ENCODE results near the gene ZBTB48. TPM values are rescaled to one million over a fixed set of nuclear protein-coding genes. Genes with fewer than 3 reads are reported as not detected.
A peak's percentile ranks its signal among the peaks of the same experiment; 100 is the strongest.
"Not testable (repeated sequence)": the region's sequence is repeated elsewhere in the genome, so short reads cannot be mapped to it uniquely, and the experiment has no call there.

ZBTB48 gene
- total and polyA plus RNA-seq, 7 donors, result 3.7 to 16.6 (median 11.8) TPM

DNA sequence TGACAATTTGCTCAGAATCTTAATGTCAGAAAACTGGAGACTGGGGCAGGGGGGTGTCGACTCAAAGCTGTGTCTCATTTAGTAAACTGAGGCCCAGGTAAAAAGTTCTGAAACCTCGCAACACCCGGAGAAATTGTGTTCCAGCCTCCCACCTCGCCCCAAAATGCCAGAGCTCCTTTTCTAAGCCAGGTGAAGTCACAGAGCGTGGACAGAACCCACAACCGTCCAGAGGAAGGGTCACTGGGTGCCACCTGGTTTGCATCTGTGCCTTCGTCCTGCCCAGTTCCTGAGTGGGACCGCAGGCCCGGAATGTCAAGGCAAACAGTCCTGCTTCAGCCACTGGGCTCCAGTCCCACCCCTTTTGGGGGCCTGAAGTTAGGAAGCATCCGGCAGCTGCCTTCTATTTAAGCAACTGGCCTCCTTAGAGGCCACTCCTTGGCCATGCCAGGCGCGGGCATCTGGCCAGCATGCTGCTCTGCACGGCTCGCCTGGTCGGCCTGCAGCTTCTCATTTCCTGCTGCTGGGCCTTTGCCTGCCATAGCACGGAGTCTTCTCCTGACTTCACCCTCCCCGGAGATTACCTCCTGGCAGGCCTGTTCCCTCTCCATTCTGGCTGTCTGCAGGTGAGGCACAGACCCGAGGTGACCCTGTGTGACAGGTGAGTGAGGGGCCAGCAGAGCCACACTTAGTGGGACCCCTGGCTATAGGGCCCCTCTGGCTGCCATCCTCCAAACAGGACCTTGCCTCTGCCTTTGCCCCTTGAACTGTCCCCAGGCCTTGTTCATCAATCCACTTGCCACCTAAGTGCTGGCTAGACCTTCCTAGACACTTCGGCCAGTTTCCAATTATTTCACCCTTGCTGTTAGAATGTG lies 24.7 kb upstream of the ZBTB48 start, which contains the start of gene TAS1R1:
TSS of gene TAS1R1 (plus strand) at position 401 of the 872 bp plus-strand sequence. CDS start at position 468, 67 bp downstream.
- H3K36me3 ChIP-seq (ENCODE audit: insufficient read depth in 1 of 2, low read depth in 1 of 2), result peaks cover 0 to 14% of the 10 kb centered on the region in 2 donors
- intact Hi-C loops (cut with DNase I), result loop anchor here (5.0 kb wide), 2 partner anchors 82 to 92 kb away; no protein-coding TSS in a partner anchor
- DNase-seq, result peak; percentile 39 to 76
- H3K4me3 ChIP-seq, result peak within 1 kb of the TSS; percentile 99
- 26 to 41% (median 33%) methylated on average over 19 of the region's 19 CpGs for WGBS, 3 donors
- peak within 1 kb of the TSS; percentile 91 for H3K27ac ChIP-seq
- peak; percentile 36 to 72 (median 67) for ATAC-seq
- H3K4me1 ChIP-seq, result peaks cover 20% of the 10 kb centered on the region
- H3K9me3 ChIP-seq, result no peaks in the 10 kb centered on the region
- no peaks in the 10 kb centered on the region for H3K27me3 ChIP-seq (ENCODE audit: insufficient read depth in 3 of 3, low read length in 2 of 3)
- TF ChIP-seq, protein P1, sequence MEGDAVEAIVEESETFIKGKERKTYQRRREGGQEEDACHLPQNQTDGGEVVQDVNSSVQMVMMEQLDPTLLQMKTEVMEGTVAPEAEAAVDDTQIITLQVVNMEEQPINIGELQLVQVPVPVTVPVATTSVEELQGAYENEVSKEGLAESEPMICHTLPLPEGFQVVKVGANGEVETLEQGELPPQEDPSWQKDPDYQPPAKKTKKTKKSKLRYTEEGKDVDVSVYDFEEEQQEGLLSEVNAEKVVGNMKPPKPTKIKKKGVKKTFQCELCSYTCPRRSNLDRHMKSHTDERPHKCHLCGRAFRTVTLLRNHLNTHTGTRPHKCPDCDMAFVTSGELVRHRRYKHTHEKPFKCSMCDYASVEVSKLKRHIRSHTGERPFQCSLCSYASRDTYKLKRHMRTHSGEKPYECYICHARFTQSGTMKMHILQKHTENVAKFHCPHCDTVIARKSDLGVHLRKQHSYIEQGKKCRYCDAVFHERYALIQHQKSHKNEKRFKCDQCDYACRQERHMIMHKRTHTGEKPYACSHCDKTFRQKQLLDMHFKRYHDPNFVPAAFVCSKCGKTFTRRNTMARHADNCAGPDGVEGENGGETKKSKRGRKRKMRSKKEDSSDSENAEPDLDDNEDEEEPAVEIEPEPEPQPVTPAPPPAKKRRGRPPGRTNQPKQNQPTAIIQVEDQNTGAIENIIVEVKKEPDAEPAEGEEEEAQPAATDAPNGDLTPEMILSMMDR (IDR thresholded peaks at IDR 0.05), result no peak

DNA sequence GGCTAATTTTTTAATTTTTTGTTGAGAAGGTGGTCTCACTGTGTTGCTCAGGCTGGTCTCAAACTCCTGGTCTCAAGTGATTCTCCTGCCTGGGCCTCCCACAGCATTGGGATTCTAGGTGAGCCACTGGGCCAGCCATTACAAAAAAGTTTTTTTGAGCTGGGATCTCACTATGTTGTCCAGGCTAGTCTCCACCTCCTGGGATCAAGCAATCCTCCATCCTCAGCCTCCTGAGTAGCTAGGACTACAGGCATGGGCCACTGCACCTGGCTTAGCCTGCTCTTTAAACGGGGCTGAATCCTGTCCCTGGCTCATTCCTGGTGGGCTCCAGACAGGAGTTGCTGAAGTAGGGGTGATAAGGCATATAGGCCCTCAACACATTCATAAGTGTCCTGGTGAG lies 22.2 kb upstream of the ZBTB48 start:
- 67 to 78% (median 75%) methylated on average over 1 of the region's 1 CpG for WGBS, 3 donors
- ATAC-seq (no peak), DNase-seq (no peak)
- Histone ChIP-seq H3K4me3 (no peak overlapping the region), H3K27ac (no peak overlapping the region), H3K4me1 (peaks cover 20% of the 10 kb centered on the region), H3K27me3 (ENCODE audit: insufficient read depth in 3 of 3, low read length in 2 of 3) (no peaks in the 10 kb centered on the region), H3K9me3 (no peaks in the 10 kb centered on the region), H3K36me3 (ENCODE audit: insufficient read depth in 1 of 2, low read depth in 1 of 2) (no peaks in the 10 kb centered on the region)
- intact Hi-C loops (cut with DNase I), result loop anchor here in 1 of 2 donors (5.0 kb wide), 1 partner anchor 90 kb away; no protein-coding TSS in a partner anchor
- TF ChIP-seq, protein P1 (IDR thresholded peaks at IDR 0.05), result no peak

DNA sequence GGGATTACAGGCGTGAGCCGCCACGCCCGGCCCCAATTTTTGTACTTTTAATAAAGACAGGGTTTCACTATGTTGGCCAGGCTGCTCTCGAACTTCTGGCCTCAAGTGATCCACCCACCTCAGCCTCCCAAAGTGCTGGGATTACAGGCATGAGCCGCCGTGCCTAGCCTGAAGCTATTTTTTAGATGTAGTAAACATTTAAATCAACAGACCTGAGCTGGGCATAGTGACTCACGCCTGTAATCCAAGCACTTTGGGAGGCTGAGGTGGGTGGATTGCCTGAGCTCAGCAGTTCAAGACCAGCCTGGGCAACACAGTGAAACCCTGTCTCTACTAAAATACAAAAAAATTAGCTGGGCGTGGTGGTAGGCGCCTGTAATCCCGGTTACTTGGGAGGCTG lies 20.6 kb upstream of the ZBTB48 start:
- not testable (repeated sequence) for H3K4me3 ChIP-seq
- 91 to 92% (median 91%) methylated on average over 10 to 11 of the region's 11 CpGs for WGBS, 3 donors

DNA sequence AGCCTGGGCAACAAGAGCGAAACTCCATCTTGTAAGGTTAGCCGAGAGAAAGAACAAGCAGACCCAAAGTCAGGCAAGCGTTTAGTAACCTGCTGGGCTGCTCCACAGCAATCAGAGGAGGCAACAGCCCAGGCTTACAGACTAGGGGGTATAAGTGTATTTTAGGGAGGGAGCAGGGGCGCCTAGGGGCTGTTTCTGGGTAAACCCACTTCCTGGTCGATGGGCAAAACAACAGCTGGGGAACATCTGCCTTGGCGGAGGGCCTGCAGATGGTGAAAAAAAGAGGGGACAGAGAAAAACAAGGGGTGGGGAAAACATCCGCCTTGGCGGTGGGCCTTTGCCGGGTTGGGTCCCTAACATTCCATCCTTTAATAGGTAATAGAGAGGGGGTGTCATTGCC lies 19.5 kb upstream of the ZBTB48 start:
- Histone ChIP-seq H3K27me3 (ENCODE audit: insufficient read depth in 3 of 3, low read length in 2 of 3) (no peaks in the 10 kb centered on the region), H3K9me3 (no peaks in the 10 kb centered on the region), H3K27ac (no peak overlapping the region), H3K36me3 (ENCODE audit: insufficient read depth in 1 of 2, low read depth in 1 of 2) (no peaks in the 10 kb centered on the region), H3K4me1 (peaks cover 3% of the 10 kb centered on the region), H3K4me3 (no peak overlapping the region)
- TF ChIP-seq, protein P1 (IDR thresholded peaks at IDR 0.05), result no peak
- intact Hi-C loops (cut with DNase I), result no loop called here
- DNase-seq (no peak), ATAC-seq (no peak)
- 43 to 48% (median 47%) methylated on average over 9 of the region's 9 CpGs for WGBS, 3 donors

More for the DNA sequence above, 20.6 kb upstream of the ZBTB48 start:
- not testable (repeated sequence) for H3K36me3 ChIP-seq (ENCODE audit: insufficient read depth in 1 of 2, low read depth in 1 of 2); H3K27ac ChIP-seq; H3K9me3 ChIP-seq; DNase-seq; H3K27me3 ChIP-seq (ENCODE audit: insufficient read depth in 3 of 3, low read length in 2 of 3); ATAC-seq
- intact Hi-C loops (cut with DNase I), result loop anchor here in 1 of 2 donors (5.0 kb wide), 1 partner anchor 88 kb away; no protein-coding TSS in a partner anchor
- H3K4me1 ChIP-seq, result peaks cover 11% of the 10 kb centered on the region

DNA sequence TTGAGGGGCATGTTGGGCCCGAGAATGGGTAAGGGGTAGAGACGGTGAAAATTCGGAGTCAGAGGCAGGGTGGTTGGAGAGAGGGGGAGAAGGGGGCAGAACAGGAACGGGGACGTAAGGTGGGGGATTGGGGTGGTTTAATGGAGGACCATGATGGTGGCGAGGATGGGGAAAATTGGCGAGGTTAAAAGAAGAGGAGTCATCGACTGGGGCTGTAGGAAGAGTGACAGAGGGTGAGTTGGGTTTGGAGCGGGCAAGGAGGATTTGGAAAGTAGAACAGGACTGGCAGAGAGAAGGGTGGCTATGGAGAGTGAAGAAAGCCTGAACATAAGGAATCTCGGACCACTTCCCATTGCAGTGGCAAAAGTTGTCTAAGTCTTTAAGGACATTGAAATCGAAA lies 10.8 kb upstream of the ZBTB48 start:
- TF ChIP-seq, protein P1 (IDR thresholded peaks at IDR 0.05), result no peak
- H3K27ac ChIP-seq, result no peak overlapping the region
- H3K36me3 ChIP-seq (ENCODE audit: insufficient read depth in 1 of 2, low read depth in 1 of 2), result no peaks in the 10 kb centered on the region
- no peak overlapping the region for H3K4me3 ChIP-seq
- intact Hi-C loops (cut with DNase I), result no loop called here
- no peaks in the 10 kb centered on the region for H3K9me3 ChIP-seq
- WGBS, 3 donors, result 92 to 94% (median 93%) methylated on average over 11 of the region's 11 CpGs
- DNase-seq (no peak), ATAC-seq (no peak)
- H3K4me1 ChIP-seq, result no peaks in the 10 kb centered on the region
- no peaks in the 10 kb centered on the region for H3K27me3 ChIP-seq (ENCODE audit: insufficient read depth in 3 of 3, low read length in 2 of 3)
